DND-41 (cell line): ENCODE measurements around the gene SELE.

ENCODE experiments used
- EZH2 ChIP-seq: IDR thresholded peaks from 3 replicates; pipeline ENCODE4 v1.6.1; 2012; ENCODE audit warnings: borderline replicate concordance, low read depth, mild to moderate bottlenecking, moderate library complexity, low read length, inconsistent platforms; ENCODE audit not compliant: severe bottlenecking
- TF ChIP-seq, protein P1 (sequence below): IDR thresholded peaks from 2 replicates; pipeline ENCODE4 v1.5.1; 2012; ENCODE audit warnings: borderline replicate concordance, low read length, moderate library complexity, mild to moderate bottlenecking; ENCODE audit not compliant: poor library complexity, severe bottlenecking; ENCODE audit errors: extremely low read depth

DNA sequence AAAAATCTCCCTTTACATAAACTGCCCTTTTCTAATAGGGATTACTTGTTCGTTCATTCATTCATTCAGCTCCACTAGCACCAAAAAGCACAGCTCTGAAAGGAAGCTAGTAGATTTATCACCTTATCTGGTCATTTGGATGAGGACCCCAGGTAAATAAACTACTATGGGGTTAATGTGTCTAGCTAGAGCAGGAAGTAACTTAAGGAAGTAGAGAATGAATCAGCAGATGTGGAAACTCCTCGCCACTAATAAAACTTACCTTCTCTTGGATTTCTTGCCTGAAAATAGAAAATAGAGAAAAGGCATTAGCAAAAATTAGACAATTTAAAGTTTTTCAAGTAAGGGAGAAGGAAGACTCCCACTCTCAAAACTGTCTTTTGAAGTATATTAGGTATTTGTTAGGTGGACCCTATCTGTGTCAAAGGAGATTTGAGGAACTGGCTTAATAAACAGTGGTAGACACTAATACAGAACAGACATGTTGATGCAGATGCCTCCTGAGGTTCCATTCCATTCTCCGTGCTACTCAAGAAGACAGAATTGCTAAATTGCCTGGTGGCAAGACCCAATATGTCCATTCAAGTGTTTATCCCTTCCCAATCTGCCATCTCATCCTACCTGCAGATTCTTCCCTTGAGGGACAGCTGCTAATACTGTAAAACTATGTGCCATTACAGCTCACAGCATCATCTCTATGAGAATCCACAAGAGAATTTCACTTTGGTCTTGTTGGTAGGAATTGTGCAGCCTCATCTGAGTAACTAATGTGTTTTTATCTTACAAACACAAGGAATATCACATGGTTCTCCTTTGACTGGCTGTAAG is 37.4 kb downstream of the SELE start:
- TF ChIP-seq, protein P1, sequence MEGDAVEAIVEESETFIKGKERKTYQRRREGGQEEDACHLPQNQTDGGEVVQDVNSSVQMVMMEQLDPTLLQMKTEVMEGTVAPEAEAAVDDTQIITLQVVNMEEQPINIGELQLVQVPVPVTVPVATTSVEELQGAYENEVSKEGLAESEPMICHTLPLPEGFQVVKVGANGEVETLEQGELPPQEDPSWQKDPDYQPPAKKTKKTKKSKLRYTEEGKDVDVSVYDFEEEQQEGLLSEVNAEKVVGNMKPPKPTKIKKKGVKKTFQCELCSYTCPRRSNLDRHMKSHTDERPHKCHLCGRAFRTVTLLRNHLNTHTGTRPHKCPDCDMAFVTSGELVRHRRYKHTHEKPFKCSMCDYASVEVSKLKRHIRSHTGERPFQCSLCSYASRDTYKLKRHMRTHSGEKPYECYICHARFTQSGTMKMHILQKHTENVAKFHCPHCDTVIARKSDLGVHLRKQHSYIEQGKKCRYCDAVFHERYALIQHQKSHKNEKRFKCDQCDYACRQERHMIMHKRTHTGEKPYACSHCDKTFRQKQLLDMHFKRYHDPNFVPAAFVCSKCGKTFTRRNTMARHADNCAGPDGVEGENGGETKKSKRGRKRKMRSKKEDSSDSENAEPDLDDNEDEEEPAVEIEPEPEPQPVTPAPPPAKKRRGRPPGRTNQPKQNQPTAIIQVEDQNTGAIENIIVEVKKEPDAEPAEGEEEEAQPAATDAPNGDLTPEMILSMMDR = no peak
- TF ChIP-seq EZH2 = no peak
